ENCODE data around the gene LRRC37A3.

DNA sequence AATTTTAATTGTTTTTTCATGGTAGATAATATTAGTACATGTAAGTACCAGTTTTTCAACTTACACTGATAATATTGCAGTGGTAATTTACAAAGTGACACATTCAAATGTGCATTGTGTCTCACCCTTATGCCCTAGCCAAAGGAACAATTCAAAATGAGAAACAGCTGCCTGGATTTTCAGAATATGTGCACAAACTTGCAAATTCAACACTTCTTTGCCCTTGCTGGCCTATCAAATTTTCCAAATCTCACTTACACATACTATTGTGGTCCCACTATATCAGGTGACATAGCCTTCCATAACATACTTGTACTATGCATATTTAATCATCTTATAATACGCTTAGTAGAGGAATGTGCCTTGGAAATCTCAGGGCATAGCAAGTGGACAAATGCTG lies 32.6 kb upstream of the LRRC37A3 start:
- TF ChIP-seq, protein P1, sequence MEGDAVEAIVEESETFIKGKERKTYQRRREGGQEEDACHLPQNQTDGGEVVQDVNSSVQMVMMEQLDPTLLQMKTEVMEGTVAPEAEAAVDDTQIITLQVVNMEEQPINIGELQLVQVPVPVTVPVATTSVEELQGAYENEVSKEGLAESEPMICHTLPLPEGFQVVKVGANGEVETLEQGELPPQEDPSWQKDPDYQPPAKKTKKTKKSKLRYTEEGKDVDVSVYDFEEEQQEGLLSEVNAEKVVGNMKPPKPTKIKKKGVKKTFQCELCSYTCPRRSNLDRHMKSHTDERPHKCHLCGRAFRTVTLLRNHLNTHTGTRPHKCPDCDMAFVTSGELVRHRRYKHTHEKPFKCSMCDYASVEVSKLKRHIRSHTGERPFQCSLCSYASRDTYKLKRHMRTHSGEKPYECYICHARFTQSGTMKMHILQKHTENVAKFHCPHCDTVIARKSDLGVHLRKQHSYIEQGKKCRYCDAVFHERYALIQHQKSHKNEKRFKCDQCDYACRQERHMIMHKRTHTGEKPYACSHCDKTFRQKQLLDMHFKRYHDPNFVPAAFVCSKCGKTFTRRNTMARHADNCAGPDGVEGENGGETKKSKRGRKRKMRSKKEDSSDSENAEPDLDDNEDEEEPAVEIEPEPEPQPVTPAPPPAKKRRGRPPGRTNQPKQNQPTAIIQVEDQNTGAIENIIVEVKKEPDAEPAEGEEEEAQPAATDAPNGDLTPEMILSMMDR (IDR thresholded peaks at IDR 0.05), result no peak
- TF ChIP-seq POLR2A (IDR thresholded peaks at IDR 0.05), result no peak
